ENCODE results near the gene SHLD1. TPM values are rescaled to one million over a fixed set of nuclear protein-coding genes. Genes with fewer than 3 reads are reported as not detected.

SHLD1 gene
- total RNA-seq, 1 experiment from 2014 or later: 6.7 TPM

- WGBS (ENCODE audit: extremely low coverage, insufficient read length, low lambda C conversion rate): no CpG with 5 or more reads among the region's 3 CpGs
- Histone ChIP-seq H3K18ac (ENCODE audit: insufficient read length, low read depth, low read length) (peak overlapping the region; percentile 57), H3K9me3 (ENCODE audit: control insufficient read depth, low read depth, low read length) (no peaks in the 10 kb centered on the region), H3K4me1 (ENCODE audit: insufficient read depth, low read length) (peaks cover 7% of the 10 kb centered on the region), H3T11ph (ENCODE audit: low read length) (peak overlapping the region; percentile 59), H3K27me3 (ENCODE audit: insufficient read depth, low read length) (no peaks in the 10 kb centered on the region; the same call in 1 of the 2 replicates), H2AK5ac (ENCODE audit: insufficient read length, low read length) (no peak overlapping the region), H3K27ac (ENCODE audit: insufficient read length, low read depth, low read length) (peak overlapping the region; percentile 61), H3K56ac (ENCODE audit: insufficient read length, low read depth, low read length) (no peak overlapping the region), H3K4me2 (ENCODE audit: insufficient read depth, insufficient read length, low read length) (peak overlapping the region; percentile 11), H2BK5ac (ENCODE audit: insufficient read length, low read length) (no peak overlapping the region), H4K8ac (replicated peaks; ENCODE audit: insufficient read length, low read depth, low read length) (no peak overlapping the region), H3K23ac (ENCODE audit: insufficient read length, low read depth, low read length) (no peak overlapping the region), H4K91ac (ENCODE audit: insufficient read length, low read depth, low read length) (no peak overlapping the region), H2BK12ac (ENCODE audit: insufficient read length, low read depth, low read length) (no peak overlapping the region), H3K4ac (ENCODE audit: low read depth, low read length) (no peak overlapping the region; the same call in 1 of the 2 replicates), H3K79me2 (ENCODE audit: insufficient read depth, low read length) (no peaks in the 10 kb centered on the region), H4K20me1 (ENCODE audit: control insufficient read depth, insufficient read depth, insufficient read length) (no peaks in the 10 kb centered on the region), H2BK120ac (ENCODE audit: low read depth, low read length, poor library complexity, severe bottlenecking) (no peak overlapping the region), H3K14ac (ENCODE audit: insufficient read depth, low read length) (no peak overlapping the region), H4K5ac (ENCODE audit: insufficient read length, low read depth, low read length) (no peak overlapping the region), H3K79me1 (ENCODE audit: insufficient read depth, low read depth, low read length, poor library complexity, severe bottlenecking) (no peaks in the 10 kb centered on the region), H3K9ac (ENCODE audit: extremely low read depth, insufficient read length, low read length) (no peak overlapping the region), H2BK15ac (ENCODE audit: low read depth, low read length) (no peak overlapping the region), H2AFZ (ENCODE audit: low read length) (no peak overlapping the region), H3K23me2 (ENCODE audit: insufficient read length, low read depth, low read length, poor library complexity, severe bottlenecking) (no peaks in the 10 kb centered on the region), H2BK20ac (ENCODE audit: low read depth, low read length, poor library complexity, severe bottlenecking) (no peak overlapping the region)
- H3K36me3 Mint-ChIP-seq (ENCODE audit: insufficient read depth in 1 of 3, low read depth in 3 of 3): no peaks in the 10 kb centered on the region; a peak in 1 of 7 replicates
- H3K9me3 Mint-ChIP-seq: peaks cover 0 to 3% of the 10 kb centered on the region in 2 experiments; a peak in 1 of 5 replicates
- TF ChIP-seq, protein P1, sequence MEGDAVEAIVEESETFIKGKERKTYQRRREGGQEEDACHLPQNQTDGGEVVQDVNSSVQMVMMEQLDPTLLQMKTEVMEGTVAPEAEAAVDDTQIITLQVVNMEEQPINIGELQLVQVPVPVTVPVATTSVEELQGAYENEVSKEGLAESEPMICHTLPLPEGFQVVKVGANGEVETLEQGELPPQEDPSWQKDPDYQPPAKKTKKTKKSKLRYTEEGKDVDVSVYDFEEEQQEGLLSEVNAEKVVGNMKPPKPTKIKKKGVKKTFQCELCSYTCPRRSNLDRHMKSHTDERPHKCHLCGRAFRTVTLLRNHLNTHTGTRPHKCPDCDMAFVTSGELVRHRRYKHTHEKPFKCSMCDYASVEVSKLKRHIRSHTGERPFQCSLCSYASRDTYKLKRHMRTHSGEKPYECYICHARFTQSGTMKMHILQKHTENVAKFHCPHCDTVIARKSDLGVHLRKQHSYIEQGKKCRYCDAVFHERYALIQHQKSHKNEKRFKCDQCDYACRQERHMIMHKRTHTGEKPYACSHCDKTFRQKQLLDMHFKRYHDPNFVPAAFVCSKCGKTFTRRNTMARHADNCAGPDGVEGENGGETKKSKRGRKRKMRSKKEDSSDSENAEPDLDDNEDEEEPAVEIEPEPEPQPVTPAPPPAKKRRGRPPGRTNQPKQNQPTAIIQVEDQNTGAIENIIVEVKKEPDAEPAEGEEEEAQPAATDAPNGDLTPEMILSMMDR (conservative IDR thresholded peaks at IDR 0.05): no peak
- H3K4me3 Mint-ChIP-seq: peak overlapping the region; percentile 2 to 41; a peak in 3 of 5 replicates
- no peaks in the 10 kb centered on the region; the same call in 1 of the 2 replicates for H3K27me3 Mint-ChIP-seq (ENCODE audit: low read depth)
- no peak for DNase-seq
- peaks cover 52 to 57% of the 10 kb centered on the region in 2 experiments for H3K4me1 Mint-ChIP-seq
- H3K27ac Mint-ChIP-seq: peak overlapping the region in 2 of 3 experiments; percentile 44 to 87; a peak in 3 of 7 replicates
These were observed 72.4 kb downstream of the SHLD1 start for GRCh38 chr20:5822569-5822968.

Data from H9 (cell line).